Progenitor cell of endocrine pancreas (in vitro differentiated cells): ENCODE measurements around the gene FBXO41. TPM values are rescaled to one million over a fixed set of nuclear protein-coding genes. Genes with fewer than 3 reads are reported as not detected.
A peak's percentile ranks its signal among the peaks of the same experiment; 100 is the strongest.

Source experiments
- DNase-seq: peaks from one replicate; pipeline ENCODE4 v3.0.0; 2021; ENCODE audit warnings: low spot score; ENCODE audit not compliant: unreplicated experiment
- H3K27ac Mint-ChIP-seq: 2 replicates; pipeline ENCODE4 v1.8.0; 2021; ENCODE audit warnings: mild to moderate bottlenecking, moderate library complexity, mixed read lengths
- H3K27me3 Mint-ChIP-seq: 2 replicates; pipeline ENCODE4 v1.8.0; 2021; ENCODE audit warnings: mixed read lengths
- H3K36me3 Mint-ChIP-seq: 2 replicates; pipeline ENCODE4 v1.8.0; 2022; ENCODE audit warnings: mixed read lengths; ENCODE audit not compliant: insufficient read depth
- H3K4me1 Mint-ChIP-seq: 2 replicates; pipeline ENCODE4 v1.8.0; 2021; ENCODE audit warnings: low read depth, mixed read lengths
- H3K4me3 Mint-ChIP-seq: 2 replicates; pipeline ENCODE4 v1.8.0; 2021; ENCODE audit warnings: low read depth, mild to moderate bottlenecking, moderate library complexity, mixed read lengths
- H3K9me3 Mint-ChIP-seq: 2 replicates; pipeline ENCODE4 v1.8.0; 2021; ENCODE audit warnings: low read depth, mixed read lengths
- long read RNA-seq: library from polyadenylated mRNA; unstranded; transcript quantifications from one replicate; pipeline ENCODE4 v2.0.0, GENCODE V29; 2020
- total RNA-seq: library from RNA; stranded (reverse); gene quantifications from 2 replicates; pipeline ENCODE4 v1.2.1, GENCODE V29; 2021
- TF ChIP-seq, protein P1 (sequence below): fragments of 200-600 bp; sonication (generic); IDR thresholded peaks from one replicate; pipeline ENCODE4 v1.5.0; 2021; ENCODE audit warnings: antibody characterized with exemption, mild to moderate bottlenecking; ENCODE audit not compliant: unreplicated experiment

FBXO41 gene, protein sequence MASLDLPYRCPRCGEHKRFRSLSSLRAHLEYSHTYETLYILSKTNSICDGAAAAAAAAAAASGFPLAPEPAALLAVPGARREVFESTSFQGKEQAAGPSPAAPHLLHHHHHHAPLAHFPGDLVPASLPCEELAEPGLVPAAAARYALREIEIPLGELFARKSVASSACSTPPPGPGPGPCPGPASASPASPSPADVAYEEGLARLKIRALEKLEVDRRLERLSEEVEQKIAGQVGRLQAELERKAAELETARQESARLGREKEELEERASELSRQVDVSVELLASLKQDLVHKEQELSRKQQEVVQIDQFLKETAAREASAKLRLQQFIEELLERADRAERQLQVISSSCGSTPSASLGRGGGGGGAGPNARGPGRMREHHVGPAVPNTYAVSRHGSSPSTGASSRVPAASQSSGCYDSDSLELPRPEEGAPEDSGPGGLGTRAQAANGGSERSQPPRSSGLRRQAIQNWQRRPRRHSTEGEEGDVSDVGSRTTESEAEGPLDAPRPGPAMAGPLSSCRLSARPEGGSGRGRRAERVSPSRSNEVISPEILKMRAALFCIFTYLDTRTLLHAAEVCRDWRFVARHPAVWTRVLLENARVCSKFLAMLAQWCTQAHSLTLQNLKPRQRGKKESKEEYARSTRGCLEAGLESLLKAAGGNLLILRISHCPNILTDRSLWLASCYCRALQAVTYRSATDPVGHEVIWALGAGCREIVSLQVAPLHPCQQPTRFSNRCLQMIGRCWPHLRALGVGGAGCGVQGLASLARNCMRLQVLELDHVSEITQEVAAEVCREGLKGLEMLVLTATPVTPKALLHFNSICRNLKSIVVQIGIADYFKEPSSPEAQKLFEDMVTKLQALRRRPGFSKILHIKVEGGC
- total RNA-seq = 7.1 and 7.4 TPM in 2 replicates
- long read RNA-seq, partial matches to known transcripts = 0 of 2 reads
- long read RNA-seq, other reads (novel, unspliced or antisense) = 2 of 2 reads

DNA sequence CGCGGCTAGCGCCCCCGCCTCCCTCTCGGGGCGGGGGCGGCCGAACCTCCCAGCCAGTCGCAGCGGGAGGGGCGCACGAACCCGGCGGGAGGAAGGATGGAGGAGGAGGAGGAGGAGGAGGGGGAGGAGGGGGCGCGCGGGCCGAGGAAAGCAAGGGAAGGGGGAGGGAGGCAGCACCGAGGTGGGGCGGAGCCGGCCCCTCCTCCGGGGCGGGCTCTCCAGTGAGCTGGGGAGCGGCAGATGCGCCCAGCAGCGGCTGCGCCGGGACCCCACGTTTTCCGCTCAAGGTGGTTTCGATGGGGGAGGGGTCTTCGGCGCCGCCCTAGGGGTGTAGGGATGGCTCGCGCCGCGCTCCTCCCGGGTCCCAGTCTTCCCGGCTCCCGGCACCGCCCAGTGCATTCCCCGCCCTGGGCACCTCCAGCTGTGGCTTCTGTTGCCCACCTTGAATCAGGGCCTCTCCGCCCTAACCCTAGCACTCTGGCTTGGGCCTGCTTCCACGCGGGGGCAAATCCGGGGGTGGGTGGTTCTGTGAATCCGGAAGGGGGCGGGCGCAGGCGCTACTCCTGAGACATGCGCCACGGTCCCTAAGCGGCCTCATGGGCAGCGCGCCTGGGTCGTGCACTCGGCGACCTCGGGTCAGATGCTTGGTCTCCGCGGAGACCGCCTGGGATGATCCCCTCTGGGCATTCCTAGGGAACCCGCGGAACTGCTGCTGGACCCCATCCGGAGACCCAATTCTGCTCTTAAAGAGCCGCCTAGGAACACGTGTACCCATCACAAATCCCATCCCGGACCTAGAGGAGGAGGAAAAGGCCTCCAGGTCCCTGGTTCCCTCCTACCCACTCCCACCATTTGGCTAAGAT, at the start of gene FBXO41:
TSS of gene FBXO41 (minus strand) at position 183 of the 863 bp plus-strand sequence. CDS start 14,848 bp downstream, outside the sequence.
- Mint-ChIP-seq H3K9me3 (no peaks in the 10 kb centered on the region), H3K27ac (peak within 1 kb of the TSS; percentile 31), H3K36me3 (no peaks in the 10 kb centered on the region), H3K4me3 (peak within 1 kb of the TSS; percentile 75), H3K27me3 (peaks cover 52% of the 10 kb centered on the region), H3K4me1 (no peaks in the 10 kb centered on the region)
- no peak for DNase-seq
- TF ChIP-seq, protein P1, sequence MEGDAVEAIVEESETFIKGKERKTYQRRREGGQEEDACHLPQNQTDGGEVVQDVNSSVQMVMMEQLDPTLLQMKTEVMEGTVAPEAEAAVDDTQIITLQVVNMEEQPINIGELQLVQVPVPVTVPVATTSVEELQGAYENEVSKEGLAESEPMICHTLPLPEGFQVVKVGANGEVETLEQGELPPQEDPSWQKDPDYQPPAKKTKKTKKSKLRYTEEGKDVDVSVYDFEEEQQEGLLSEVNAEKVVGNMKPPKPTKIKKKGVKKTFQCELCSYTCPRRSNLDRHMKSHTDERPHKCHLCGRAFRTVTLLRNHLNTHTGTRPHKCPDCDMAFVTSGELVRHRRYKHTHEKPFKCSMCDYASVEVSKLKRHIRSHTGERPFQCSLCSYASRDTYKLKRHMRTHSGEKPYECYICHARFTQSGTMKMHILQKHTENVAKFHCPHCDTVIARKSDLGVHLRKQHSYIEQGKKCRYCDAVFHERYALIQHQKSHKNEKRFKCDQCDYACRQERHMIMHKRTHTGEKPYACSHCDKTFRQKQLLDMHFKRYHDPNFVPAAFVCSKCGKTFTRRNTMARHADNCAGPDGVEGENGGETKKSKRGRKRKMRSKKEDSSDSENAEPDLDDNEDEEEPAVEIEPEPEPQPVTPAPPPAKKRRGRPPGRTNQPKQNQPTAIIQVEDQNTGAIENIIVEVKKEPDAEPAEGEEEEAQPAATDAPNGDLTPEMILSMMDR = no peak

DNA sequence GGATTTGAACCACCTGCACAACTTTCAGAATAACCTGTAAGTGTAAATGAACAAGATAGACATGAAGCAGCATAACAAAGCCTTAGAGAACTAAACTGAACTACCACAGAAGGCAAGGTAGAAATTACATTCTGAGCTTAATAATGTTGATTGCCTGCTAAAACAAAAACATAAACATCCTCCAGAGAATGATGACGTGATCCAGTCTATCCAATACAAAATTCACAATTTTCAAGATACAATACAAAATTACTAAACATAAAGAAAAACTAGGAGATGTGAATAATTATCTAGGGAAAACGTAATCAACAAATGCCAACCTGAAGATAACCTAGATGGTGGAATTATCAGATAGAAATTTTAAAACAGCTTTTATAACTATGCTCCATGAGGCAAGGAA, 49.8 kb upstream of the FBXO41 start:
- H3K27ac Mint-ChIP-seq = no peak overlapping the region
- no peak overlapping the region for H3K4me3 Mint-ChIP-seq
- H3K36me3 Mint-ChIP-seq = no peaks in the 10 kb centered on the region
- peaks cover 7% of the 10 kb centered on the region for H3K27me3 Mint-ChIP-seq
- no peaks in the 10 kb centered on the region for H3K4me1 Mint-ChIP-seq
- no peak for DNase-seq
- H3K9me3 Mint-ChIP-seq = peaks cover 7% of the 10 kb centered on the region
- TF ChIP-seq, protein P1 = no peak

DNA sequence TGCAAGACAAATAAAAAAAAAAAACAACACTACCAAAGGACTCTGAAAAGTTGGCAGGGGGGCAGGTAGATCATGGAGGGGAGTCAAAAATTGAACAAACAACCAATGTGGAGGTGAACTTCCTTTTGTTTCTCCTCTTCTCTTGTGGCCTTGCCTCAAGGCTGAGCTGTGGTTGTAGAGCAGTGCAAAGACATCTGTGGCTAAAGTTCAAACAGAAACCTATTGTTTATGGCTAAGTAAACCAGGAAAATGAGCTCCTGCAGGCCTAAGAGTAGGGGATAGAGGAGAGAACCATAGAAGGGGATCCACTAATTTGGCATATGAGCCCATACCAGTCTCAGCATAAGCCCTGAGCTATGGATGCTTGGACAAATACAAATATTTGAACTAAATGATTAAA, 49.3 kb upstream of the FBXO41 start:
- Mint-ChIP-seq H3K4me1 (no peaks in the 10 kb centered on the region), H3K27ac (no peak overlapping the region), H3K4me3 (no peak overlapping the region), H3K9me3 (peaks cover 7% of the 10 kb centered on the region), H3K27me3 (peaks cover 7% of the 10 kb centered on the region), H3K36me3 (no peaks in the 10 kb centered on the region)
- TF ChIP-seq, protein P1 = no peak
- no peak for DNase-seq

DNA sequence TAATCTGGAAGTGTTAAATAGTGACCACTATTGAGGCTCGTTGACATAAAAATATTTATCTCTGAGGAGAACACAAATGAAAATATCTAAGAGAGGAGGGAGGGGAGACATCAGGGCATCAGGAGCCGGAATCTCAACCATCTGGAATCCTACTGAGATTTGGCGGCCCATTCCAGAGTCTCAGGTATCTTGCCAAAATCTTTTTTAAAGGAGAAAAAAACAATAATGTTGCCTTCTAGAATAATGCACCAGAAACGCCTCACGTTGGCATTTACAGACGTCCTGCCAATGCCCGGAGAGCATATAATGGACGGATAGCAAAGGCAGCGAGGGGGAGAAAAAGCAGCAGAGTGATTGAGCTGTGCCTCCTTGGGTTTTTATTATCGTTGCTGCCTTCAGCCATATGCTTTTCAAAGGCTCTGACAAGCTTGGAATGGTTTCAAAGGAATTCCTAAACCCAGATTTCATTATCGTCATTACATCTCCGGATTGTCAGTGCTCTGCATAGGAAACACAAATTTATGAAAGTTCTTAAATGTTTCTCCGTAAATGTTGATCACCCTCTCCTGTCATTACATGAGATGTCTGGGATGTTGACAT, 39.9 kb upstream of the FBXO41 start:
- H3K27ac Mint-ChIP-seq = no peak overlapping the region
- no peaks in the 10 kb centered on the region for H3K4me1 Mint-ChIP-seq
- H3K36me3 Mint-ChIP-seq = no peaks in the 10 kb centered on the region
- TF ChIP-seq, protein P1 = no peak
- no peaks in the 10 kb centered on the region for H3K9me3 Mint-ChIP-seq
- peaks cover 49% of the 10 kb centered on the region for H3K27me3 Mint-ChIP-seq
- H3K4me3 Mint-ChIP-seq = no peak overlapping the region
- DNase-seq = no peak
